ENCODE data around the gene GPBAR1.

Gene GPBAR1

GRCh38 chr2:218245214-218245613 lies 15.6 kb upstream of the GPBAR1 start:
- no peak for DNase-seq

GRCh38 chr2:218249691-218250090 lies 11.1 kb upstream of the GPBAR1 start:
- DNase-seq: no peak

- DNase-seq: no peak
Observed at GRCh38 chr2:218252509-218253231, 8.1 kb upstream of the GPBAR1 start.

DNA sequence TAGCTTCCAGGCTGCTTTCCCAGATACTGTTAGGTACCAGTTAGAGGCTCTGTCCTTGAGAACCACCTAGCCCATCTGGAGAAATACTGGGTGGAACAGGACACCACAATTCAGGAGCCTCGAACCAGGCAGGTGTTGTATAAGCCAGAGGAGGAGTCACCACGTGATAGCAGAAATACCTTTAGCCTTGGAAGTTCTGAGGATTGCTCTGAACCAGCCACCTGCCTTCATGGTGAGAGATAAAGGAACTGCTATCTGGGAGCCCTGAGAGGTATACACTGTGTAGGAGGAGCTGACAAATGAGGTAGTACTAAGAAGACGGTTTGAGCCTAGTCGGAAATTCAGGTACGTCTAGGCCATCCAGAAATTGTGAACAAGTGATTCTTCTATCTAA lies 7.6 kb upstream of the GPBAR1 start:
- DNase-seq: no peak

DNA sequence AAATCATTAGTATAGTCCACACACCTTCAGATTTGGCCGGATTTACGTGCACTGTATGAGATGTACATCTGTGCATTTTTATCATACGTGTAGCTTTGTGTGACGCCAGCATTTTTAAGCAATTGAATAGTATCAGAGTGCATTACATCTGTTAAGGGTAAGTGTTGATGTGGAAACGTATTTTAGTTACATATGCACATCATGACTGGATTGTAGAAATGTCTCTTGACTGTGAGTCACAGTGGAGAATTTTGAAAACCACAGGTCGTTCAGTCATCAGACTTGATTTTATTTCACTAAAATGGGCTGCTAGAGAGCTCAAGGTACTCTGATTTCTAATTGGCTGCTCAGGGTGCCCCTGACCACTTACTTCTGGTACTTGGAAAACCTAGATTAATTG lies 5.4 kb upstream of the GPBAR1 start:
- no peak for DNase-seq

GRCh38 chr2:218256612-218257350 lies 4.0 kb upstream of the GPBAR1 start:
- DNase-seq: no peak

DNA sequence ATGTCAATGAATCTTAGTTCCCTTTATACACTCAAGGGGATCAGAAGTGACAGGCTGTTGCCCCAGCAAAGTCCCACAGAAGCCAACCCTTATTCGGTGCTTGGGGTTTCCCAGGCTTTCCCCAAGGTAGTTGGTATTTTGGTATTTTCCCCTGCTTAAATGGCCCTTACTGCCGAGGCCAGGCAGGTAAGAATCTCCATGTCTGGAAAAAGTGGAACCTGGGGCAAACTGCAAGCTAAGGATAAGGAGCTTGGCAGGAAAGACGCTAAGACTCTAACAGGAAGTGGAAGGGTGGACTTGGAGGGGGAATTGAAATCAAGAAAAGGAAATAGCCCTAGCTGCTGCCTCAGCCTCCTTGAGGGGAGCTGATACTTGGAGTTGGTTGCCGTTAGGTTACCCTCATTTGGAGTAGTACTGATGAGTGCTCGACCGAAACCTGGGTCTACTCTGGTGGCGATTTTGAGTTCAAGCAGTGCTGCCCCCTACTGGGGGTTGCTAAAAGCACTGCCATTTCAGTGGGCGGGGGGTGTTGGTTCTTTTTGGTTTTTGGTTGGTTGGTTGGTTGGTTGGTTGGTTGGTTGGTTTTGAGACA lies 3.3 kb upstream of the GPBAR1 start:
- DNase-seq: no peak

DNA sequence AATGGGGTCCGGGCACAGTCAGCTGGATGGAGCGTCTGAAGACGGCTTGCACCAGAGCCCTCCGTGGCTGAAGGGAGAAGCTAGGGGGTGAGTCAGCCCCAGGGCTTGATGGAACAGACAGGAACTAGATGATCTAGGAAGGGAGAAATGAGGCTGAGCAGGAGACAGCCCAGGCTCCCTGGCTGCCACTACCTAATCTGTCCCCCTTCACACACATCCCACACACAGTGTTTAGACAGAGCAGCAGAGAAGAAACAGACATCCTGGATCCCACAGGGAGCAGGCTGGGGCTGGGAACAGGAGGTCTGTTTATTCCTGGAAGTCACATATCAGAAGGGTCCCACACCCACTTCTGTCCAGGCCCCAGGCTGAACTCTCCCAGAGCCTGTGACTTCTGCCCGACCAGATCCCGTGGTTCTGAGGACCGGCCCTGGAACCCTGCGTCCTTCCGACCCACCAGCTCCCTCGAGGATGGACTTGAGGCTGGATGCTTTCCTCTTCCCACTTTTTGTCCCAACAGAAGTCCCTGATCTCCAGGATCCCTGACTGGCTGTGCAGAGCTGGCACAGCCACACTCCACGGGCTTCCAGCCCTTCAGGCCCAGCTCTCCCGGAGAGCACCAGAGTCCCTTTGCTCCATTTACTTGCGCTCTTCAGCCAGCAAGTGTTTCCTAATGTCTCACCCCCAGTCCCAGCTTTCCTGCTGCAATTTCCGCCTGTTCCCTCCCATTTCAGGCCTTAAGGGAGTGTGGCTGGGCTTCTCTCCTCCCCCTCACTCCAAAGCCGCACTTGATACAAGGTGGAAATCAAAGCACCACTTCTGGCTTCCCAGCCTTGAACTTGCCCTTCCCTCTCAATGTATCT lies 1.5 kb upstream of the GPBAR1 start:
- no peak for DNase-seq

DNA sequence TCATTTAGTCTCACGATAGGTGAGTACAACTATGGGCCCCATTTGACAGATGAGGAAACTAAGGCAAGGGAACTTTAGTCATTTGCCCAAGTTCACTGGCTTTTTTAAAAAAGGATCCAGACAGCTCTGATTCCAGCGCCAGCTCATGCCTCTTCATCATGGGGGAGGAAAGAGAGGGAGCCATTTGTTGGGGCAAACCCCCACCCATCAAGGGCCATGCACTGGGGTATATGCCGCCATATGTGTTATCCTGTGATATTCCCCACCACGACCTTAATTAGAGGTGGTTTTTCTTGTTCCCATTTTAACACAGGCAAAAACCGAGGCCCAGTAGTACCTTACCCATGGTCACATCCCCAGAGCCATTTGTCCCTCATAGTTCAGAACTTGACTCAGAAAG lies 649 bp upstream of the GPBAR1 start:
- no peak for DNase-seq

GRCh38 chr2:218261423-218262236 lies 815 bp downstream of the GPBAR1 start:
- no peak for DNase-seq

GRCh38 chr2:218262237-218262600 lies 1.4 kb downstream of the GPBAR1 start:
- no peak for DNase-seq

- no peak for DNase-seq
Observed at GRCh38 chr2:218262631-218263586, 2.1 kb downstream of the GPBAR1 start.

DNA sequence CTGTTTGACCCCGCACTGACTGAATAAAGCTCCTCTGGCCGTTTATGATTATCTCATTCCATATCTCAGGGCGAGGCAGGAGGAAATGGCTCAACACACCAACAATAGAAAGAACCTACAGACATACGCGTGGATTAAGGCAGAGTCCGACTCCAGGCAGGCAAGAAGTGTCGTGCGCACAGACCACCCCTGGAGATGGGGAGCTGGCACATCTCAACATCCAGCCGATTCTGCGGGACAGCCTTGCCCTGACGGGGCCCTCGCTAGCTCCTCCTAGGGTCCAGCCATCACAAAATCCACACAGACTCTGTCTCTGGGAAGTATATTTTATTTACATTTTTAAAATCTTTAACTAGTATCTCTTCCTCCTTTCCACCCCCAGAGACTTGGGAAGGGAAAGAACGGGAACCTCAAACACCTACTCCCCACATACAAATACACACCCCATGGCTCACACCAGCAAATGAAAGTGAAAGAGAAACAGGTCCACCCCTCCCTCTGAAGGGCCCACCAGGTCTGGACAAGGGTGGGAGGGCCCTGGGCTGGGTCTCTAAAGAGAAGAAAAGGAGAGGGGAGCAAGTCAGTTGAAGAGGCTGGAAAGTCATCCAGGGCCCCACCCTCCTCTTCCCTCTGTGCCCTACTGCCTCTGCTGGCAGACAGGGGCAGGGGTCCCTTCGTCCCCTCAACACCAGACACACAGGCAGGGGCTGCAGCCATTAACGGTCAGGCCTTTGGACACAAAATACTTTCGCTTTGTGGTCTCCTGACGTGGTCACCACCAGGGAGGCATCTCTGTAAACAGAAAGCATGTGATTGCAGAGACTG lies 3.2 kb downstream of the GPBAR1 start:
- DNase-seq: no peak

DNA sequence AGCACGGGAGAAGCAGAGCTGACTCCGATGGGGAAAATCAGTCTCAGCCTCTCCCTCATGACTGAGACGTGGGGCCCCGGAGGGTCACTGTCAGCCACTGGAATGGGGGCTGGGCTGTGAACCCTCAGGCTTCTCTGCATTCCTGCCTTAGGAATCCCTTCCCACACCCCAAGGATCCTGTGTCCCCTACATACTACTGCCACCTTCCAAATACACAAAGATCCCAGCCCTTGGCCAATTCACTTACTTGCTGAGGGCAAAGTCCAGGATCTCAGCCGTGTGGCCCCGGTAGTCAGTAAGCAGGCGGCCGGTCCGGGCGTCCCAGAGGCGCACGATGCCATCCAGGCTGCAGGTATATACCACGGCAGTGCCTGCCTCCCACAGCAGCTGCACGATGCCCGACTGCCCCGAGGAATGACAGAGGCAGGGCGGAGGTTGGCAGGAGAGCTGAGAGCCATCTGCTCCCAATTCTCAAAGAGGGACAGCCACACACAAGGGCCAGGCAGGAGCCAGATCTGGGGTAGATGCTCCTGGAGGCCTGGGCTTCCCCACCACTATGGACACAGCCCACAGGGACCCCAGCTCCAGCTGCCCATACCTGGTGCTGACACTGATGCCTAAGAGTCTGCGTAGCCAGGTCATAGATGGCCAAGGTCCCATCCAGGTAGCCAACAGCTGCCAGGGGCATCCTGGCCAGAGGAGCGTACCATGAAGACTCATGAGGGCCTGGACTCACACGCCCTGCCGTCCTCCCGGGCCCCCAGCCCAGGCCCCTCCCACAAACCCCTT lies 4.2 kb downstream of the GPBAR1 start:
- no peak for DNase-seq

GRCh38 chr2:218265626-218266025 lies 4.8 kb downstream of the GPBAR1 start:
- DNase-seq: no peak

DNA sequence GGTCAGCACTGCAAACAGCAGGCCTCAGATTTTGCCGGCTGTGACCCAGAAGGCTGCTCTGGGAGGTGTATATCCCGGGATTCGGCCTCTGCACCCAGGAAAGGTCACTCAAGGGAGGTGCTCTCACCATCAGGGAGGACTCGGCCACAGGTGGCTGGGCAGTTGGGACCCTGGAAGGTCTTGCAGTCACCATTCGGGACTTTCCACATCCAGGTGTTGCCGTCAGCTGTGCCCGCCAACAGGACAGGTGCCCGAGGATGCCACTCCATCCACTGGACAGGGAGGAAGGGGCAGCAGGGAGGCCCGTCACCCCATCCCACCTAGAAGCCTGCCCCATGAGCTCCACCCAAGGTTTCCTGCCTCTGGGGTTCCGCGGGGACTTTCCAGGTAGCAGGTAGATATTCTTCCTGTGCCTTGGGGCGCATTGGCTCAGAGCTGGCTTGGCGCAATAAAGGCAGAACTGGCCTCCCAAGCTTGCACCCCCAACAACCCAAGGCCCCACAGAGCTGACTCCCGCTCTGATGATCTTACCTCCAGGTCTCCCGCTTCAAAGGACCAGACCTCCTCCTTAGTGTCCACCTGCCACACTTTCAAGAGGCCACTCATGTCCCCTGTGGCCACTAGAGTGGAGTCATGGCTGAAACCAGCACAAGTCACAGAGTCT lies 5.6 kb downstream of the GPBAR1 start:
- DNase-seq: no peak

- DNase-seq: no peak
Observed at GRCh38 chr2:218267259-218267658, 6.4 kb downstream of the GPBAR1 start.

DNA sequence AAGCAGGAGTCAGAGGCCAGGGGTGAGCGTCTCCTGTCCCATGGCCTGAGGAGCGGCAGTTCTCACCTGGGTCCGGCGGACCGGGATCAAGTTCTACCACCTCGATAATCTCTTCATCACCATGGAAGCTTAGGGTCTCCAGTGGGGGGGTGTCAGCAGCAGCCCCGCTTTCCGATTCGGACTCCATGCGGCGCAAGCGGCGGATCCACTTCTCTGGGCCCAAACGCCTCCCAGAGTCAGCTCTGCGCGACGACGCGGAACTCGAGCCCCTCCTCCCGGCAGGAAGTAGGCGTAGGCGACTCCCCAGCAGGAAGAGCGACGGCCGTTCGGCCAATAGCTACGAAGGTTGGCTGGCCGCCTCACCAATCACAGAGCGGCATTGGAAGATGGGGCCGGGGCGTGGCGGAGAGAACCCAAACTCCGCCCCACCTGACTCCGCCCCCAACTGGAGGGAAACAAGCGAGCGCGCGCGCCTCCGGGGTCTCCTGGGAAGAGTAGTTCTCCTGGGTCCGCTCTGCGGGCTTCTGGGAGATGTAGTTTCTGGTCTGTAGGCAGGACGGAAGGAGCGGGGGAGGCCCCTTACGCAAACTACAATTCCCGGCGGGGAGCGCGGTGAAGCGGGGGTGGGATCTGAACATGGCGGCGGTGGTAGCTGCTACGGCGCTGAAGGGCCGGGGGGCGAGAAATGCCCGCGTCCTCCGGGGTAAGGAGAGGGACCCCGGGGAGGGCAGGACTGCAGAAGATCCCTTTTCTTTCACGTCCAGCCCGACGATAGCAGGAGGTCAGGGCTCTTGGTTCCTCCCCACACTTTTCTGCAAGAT lies 9.3 kb downstream of the GPBAR1 start, which contains the start of the genes AAMP and PNKD:
TSS of gene AAMP (minus strand) at position 238 of the 821 bp plus-strand sequence. CDS start at position 187, 51 bp downstream.
TSS of gene PNKD (plus strand) at position 620 of the 821 bp plus-strand sequence. CDS start at position 637, 17 bp downstream.
- DNase-seq: peak; percentile 97

Data from NCI-H1048 (cell line).